HFFc6 (cell line): Measurements from ENCODE around the gene APOC3. TPM values are rescaled to one million over a fixed set of nuclear protein-coding genes. Genes with fewer than 3 reads are reported as not detected.

ENCODE experiments used
- DNase-seq: peaks from one replicate; pipeline ENCODE4 v3.0.0-alpha.2; 2018
- H3K27ac Mint-ChIP-seq: 2 replicates; pipeline ENCODE4 v1.8.0; 2020; ENCODE audit warnings: mild to moderate bottlenecking, mixed read lengths
- H3K27me3 Mint-ChIP-seq: 2 replicates; pipeline ENCODE4 v1.8.0; 2021; ENCODE audit warnings: mild to moderate bottlenecking, moderate library complexity, mixed read lengths; ENCODE audit not compliant: insufficient read depth
- H3K36me3 Mint-ChIP-seq: 2 replicates; pipeline ENCODE4 v1.8.0; 2021; ENCODE audit warnings: low read depth, mixed read lengths
- H3K4me1 Mint-ChIP-seq: 2 replicates; pipeline ENCODE4 v1.8.0; 2020; ENCODE audit warnings: low read depth, mixed read lengths
- H3K4me3 Mint-ChIP-seq: 2 replicates; pipeline ENCODE4 v1.8.0; 2020; ENCODE audit warnings: mild to moderate bottlenecking, moderate library complexity, mixed read lengths
- H3K9me3 Mint-ChIP-seq: 2 replicates; pipeline ENCODE4 v1.8.0; 2020; ENCODE audit warnings: mild to moderate bottlenecking, mixed read lengths
- total RNA-seq, 6 experiments: library from RNA; stranded (reverse); fragmentation: NEBNext Ultra II Directional; extraction: Animal tissue kit (Norgen Biotek cat#: 25700); gene quantifications; 2 replicates in 1 of 6; 3 replicates in 5 of 6; pipeline ENCODE4 v1.2.3, GENCODE V29; 2021
- TF ChIP-seq, protein P1 (sequence below): fragments of 200-600 bp; sonication (generic); IDR thresholded peaks from 2 replicates; pipeline ENCODE4 v1.5.0; 2021; ENCODE audit warnings: antibody characterized with exemption, mild to moderate bottlenecking

APOC3 gene
- total RNA-seq, 6 experiments from 2014 or later = not detected

DNA sequence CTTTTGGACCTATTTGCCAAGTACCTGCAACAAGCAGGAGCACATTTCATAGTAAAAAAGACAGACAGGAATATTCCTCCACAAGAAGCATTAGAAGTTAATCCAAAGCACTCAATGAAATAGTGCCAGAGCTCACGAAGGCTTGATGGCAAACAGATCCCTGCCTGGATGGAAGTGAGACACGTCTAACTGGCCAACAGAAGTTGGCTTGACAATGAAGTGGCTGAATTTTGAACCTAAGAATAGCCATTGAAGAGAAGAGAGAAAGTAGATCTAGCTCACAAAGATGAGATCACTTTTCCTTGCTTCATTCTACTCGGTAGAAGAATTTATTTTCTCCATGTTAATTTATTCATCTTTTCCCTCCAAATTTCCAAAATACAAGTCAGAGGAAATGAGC, 38.4 kb downstream of the APOC3 start:
- Mint-ChIP-seq H3K36me3 (peaks cover 49% of the 10 kb centered on the region), H3K9me3 (no peaks in the 10 kb centered on the region), H3K4me3 (no peak overlapping the region), H3K4me1 (peaks cover 83% of the 10 kb centered on the region), H3K27me3 (no peaks in the 10 kb centered on the region; the same call in 1 of the 2 replicates), H3K27ac (no peak overlapping the region)
- TF ChIP-seq, protein P1, sequence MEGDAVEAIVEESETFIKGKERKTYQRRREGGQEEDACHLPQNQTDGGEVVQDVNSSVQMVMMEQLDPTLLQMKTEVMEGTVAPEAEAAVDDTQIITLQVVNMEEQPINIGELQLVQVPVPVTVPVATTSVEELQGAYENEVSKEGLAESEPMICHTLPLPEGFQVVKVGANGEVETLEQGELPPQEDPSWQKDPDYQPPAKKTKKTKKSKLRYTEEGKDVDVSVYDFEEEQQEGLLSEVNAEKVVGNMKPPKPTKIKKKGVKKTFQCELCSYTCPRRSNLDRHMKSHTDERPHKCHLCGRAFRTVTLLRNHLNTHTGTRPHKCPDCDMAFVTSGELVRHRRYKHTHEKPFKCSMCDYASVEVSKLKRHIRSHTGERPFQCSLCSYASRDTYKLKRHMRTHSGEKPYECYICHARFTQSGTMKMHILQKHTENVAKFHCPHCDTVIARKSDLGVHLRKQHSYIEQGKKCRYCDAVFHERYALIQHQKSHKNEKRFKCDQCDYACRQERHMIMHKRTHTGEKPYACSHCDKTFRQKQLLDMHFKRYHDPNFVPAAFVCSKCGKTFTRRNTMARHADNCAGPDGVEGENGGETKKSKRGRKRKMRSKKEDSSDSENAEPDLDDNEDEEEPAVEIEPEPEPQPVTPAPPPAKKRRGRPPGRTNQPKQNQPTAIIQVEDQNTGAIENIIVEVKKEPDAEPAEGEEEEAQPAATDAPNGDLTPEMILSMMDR = no peak
- no peak for DNase-seq

DNA sequence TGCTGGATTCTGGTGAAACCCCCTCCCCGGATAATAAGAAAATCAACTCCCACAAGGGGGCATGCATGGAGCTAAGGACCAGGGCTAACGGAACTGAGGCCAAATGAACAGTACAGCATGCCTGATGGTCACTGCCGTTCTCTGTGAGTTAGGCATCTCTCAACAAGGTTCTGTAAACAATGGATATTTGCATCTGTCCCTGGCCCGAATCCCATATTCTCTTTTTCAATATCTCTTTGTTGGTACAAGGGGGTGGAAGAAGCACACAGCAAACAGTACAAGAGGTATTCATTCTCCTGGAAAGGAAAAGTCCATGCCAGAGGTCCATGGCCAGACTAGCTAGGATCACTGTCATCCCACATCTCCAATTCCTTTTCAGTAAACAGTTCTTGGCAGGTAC, 39.9 kb downstream of the APOC3 start:
- peaks cover 53% of the 10 kb centered on the region for H3K36me3 Mint-ChIP-seq
- no peak for DNase-seq
- no peak overlapping the region for H3K4me3 Mint-ChIP-seq
- no peaks in the 10 kb centered on the region for H3K9me3 Mint-ChIP-seq
- TF ChIP-seq, protein P1 = no peak
- H3K27me3 Mint-ChIP-seq = no peaks in the 10 kb centered on the region; the same call in 1 of the 2 replicates
- H3K4me1 Mint-ChIP-seq = peaks cover 79% of the 10 kb centered on the region
- H3K27ac Mint-ChIP-seq = peak overlapping the region; percentile 98

DNA sequence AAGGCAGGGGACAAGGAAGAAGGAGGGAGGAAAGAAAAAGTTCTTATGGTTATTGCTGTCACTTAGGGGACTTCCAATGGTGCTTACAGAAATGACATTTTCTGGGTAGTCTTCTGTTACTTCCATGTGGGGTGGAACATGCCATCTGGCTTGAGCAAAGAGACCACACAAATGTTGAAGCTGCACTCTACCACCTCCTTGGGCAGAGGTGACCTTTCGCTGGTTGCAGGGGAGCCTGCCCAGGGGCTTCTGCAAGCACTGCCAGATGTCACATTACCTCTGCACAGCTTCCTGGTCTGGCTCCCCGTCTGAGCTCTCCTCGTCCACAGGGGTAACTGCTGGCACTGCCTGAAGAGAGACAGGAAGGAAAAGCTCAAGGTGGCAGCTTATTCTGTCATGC, 40.3 kb downstream of the APOC3 start:
- peak overlapping the region; percentile 98 for H3K27ac Mint-ChIP-seq
- no peak overlapping the region for H3K4me3 Mint-ChIP-seq
- H3K36me3 Mint-ChIP-seq = peaks cover 58% of the 10 kb centered on the region
- H3K27me3 Mint-ChIP-seq = no peaks in the 10 kb centered on the region; the same call in 1 of the 2 replicates
- DNase-seq = no peak
- peaks cover 79% of the 10 kb centered on the region for H3K4me1 Mint-ChIP-seq
- no peaks in the 10 kb centered on the region for H3K9me3 Mint-ChIP-seq
- TF ChIP-seq, protein P1 = no peak

DNA sequence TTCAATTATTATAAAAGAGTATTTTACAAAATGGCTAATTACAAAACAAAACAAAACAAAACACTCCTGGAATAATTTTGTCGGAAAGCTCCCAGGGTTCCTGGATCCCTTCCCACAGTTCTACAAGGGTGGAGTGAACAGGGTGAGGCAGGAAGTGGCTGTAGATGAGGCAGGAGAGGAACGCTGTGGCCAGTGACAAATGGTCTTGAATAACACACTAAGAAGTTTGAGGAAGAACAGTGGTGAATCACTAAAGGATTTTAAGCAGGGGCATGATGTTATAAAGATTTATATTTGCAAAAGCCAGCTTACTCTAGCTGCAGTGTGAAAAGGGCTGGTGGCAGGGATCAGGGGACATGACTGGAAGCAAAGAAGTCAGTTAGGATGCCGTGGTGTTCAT, 41.5 kb downstream of the APOC3 start:
- peak; percentile 92 for DNase-seq
- TF ChIP-seq, protein P1 = no peak
- Mint-ChIP-seq H3K4me3 (peak overlapping the region; percentile 70), H3K27me3 (no peaks in the 10 kb centered on the region), H3K36me3 (peaks cover 62% of the 10 kb centered on the region), H3K27ac (peak overlapping the region; percentile 98), H3K4me1 (peaks cover 75% of the 10 kb centered on the region), H3K9me3 (no peaks in the 10 kb centered on the region)

DNA sequence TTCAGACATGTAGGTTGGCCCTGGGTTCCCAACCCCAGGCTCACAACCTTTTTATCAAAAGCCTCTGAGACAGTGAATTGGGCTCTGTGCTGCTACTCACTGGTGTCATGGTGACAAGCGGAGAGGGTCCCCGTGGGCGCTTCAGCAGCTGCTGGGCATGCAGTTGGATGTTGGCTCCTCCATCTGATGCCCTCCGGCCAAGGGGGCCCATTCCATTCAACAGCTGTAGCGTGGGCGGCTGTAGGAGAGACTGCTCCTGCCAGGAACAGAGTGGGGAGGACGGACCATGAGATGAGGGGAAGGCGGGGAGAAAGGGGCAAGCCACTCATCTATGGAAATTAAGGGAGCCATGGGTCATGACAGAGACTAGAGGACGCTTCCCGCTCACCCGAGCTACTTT, 43.7 kb downstream of the APOC3 start:
- Mint-ChIP-seq H3K27me3 (no peaks in the 10 kb centered on the region), H3K4me3 (no peak overlapping the region), H3K4me1 (peaks cover 59% of the 10 kb centered on the region), H3K36me3 (peaks cover 43% of the 10 kb centered on the region), H3K9me3 (no peaks in the 10 kb centered on the region), H3K27ac (peak overlapping the region; percentile 85)
- TF ChIP-seq, protein P1 = no peak
- no peak for DNase-seq

DNA sequence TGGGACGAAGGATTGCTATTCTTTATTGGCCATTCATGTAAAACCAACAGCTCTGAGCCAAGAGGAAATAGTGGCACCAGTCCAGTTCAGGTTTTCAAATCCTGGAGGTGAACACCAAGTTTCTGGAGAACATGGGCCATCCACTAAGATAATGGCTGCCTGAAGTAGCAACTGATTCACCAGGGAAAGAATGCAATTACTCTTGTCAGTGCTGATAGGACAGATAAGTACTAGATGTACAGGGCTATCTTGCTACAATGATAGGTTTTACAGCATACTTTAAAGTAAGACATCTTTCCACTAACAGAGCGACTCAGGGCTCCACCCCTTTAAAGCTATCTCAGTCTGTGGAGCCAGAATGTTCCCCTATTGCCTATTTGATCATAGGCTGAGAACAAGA, 44.5 kb downstream of the APOC3 start:
- TF ChIP-seq, protein P1 = no peak
- H3K36me3 Mint-ChIP-seq = peaks cover 38% of the 10 kb centered on the region
- H3K27ac Mint-ChIP-seq = peak overlapping the region; percentile 85
- peak overlapping the region; percentile 23 for H3K4me3 Mint-ChIP-seq
- H3K9me3 Mint-ChIP-seq = no peaks in the 10 kb centered on the region
- H3K27me3 Mint-ChIP-seq = no peaks in the 10 kb centered on the region
- peaks cover 59% of the 10 kb centered on the region for H3K4me1 Mint-ChIP-seq
- peak; percentile 79 for DNase-seq
